Small intestine (tissue), 7 donors: Measurements from ENCODE around the gene USP19. TPM values are rescaled to one million over a fixed set of nuclear protein-coding genes. Genes with fewer than 3 reads are reported as not detected.
A peak's percentile ranks its signal among the peaks of the same experiment; 100 is the strongest.

Experiments used
- DNase-seq, 2 donors: peaks; one replicate each; pipeline versions ENCODE4 v3.0.0 to v3.0.0-alpha.2; 2013
- FAIRE-seq: peaks from 2 replicates; lab custom pipeline; 2012; peaks lifted over from hg19 to GRCh38; lab: Jason Lieb, UNC
- H3K27ac ChIP-seq, 3 donors: one replicate each; pipeline ENCODE4 v1.5.1; 2013; ENCODE audit warnings: low read length in 2 of 3, mild to moderate bottlenecking in 2 of 3, control low read depth in 1 of 3, inconsistent platforms in 1 of 3, low read depth in 1 of 3, moderate library complexity in 1 of 3
- H3K27me3 ChIP-seq, 3 donors: one replicate each; pipeline ENCODE4 v1.6.1; 2013; ENCODE audit warnings: low read length in 3 of 3, inconsistent platforms in 1 of 3; ENCODE audit not compliant: control insufficient read depth in 3 of 3, insufficient read depth in 3 of 3
- H3K36me3 ChIP-seq, 3 donors: one replicate each; pipeline ENCODE4 v1.6.1; 2013; ENCODE audit warnings: low read length in 3 of 3, inconsistent platforms in 1 of 3, low read depth in 1 of 3, mild to moderate bottlenecking in 1 of 3, moderate library complexity in 1 of 3; ENCODE audit not compliant: control insufficient read depth in 3 of 3, insufficient read depth in 2 of 3
- H3K4me1 ChIP-seq, 3 donors: one replicate each; pipeline ENCODE4 v1.6.1; 2013; ENCODE audit warnings: low read length in 2 of 3, inconsistent platforms in 1 of 3, low read depth in 1 of 3, mild to moderate bottlenecking in 1 of 3, moderate library complexity in 1 of 3; ENCODE audit not compliant: control insufficient read depth in 3 of 3, insufficient read depth in 2 of 3
- H3K4me3 ChIP-seq, 3 donors: one replicate each; pipeline ENCODE4 v1.5.1; 2013; ENCODE audit warnings: low read length in 3 of 3, control low read depth in 1 of 3, inconsistent platforms in 1 of 3, low read depth in 1 of 3, mild to moderate bottlenecking in 1 of 3, moderate library complexity in 1 of 3
- H3K9me3 ChIP-seq, 2 donors: one replicate each; pipeline ENCODE4 v1.6.1; 2013; ENCODE audit warnings: low read depth in 1 of 2, low read length in 1 of 2; ENCODE audit not compliant: control insufficient read depth in 2 of 2, insufficient read depth in 1 of 2
- WGBS, 3 donors: extraction: QIAGEN DNeasy Blood & Tissue Kit; methylation state at CpG; one replicate each; pipeline ENCODE4 v1.1.7; 2013; 5-methylcytosine and 5-hydroxymethylcytosine counted together
- polyA plus RNA-seq, 4 donors: library from polyadenylated mRNA; stranded (reverse) in 3 of 4; unstranded in 1 of 4; fragments of 200-250 nt in 3 of 4; fragments of 120-200 nt in 1 of 4; gene quantifications; one replicate each; pipeline versions ENCODE4 v1.2.1 to v1.2.3, GENCODE V29; 2013
- donor health status: healthy with polysubstance abuse.
- donor health status: control.
- donor health status: control.
- donor health status: Bipolar disorder and iron deficiency.
- donor health status: healthy.

USP19 gene
- polyA plus RNA-seq, 4 donors, result 20.1 to 39.6 (median 24.2) TPM

DNA sequence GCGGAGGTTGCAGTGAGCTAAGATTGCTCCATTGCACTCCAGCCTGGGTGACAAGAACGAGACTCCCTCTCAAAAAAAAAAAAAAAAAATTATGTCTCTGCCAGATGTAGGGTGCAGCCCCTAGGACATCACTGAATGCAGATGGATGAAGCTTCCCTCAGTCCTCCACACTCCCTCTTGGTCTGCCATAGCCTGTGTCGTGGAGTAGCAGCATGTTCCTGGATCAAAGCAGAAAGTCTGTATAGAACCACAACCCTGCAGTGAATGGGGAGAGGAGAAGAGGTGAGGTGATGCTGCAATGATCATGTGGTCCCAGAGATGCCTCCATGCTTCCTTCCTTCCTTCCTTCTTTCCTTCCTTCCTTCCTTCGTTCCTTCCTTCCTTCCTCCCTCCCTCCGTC is 27.5 kb upstream of the USP19 start:
- DNase-seq (no peak), FAIRE-seq (no peak)
- Histone ChIP-seq H3K27me3 (no peaks in the 10 kb centered on the region), H3K4me3 (no peak overlapping the region), H3K27ac (no peak overlapping the region), H3K36me3 (no peaks in the 10 kb centered on the region), H3K9me3 (no peaks in the 10 kb centered on the region), H3K4me1 (no peaks in the 10 kb centered on the region)
- 63 to 73% (median 69%) methylated on average over 5 of the region's 5 CpGs for WGBS, 3 donors

DNA sequence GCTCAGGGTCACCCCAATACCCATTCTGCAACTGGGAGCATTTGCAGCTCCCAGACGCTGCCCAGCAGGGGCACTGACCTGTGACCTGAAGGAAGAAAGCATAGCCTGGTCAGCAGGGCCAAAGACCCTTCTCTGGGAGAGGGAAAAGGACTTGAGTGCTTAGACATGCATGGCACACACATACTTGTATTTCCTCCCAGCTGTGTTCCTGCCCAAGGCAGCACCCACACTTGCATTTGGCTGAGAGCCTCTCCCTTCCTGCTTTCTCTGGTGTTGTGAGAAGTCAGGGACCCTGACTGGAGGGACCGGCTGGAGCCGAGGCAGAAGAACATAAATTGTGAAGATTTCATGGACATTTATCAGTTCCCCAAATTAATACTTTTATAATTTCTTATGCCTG is 19.5 kb upstream of the USP19 start:
- H3K27me3 ChIP-seq, result no peaks in the 10 kb centered on the region
- H3K9me3 ChIP-seq, result peaks cover 0 to 16% of the 10 kb centered on the region in 2 donors
- 67 to 80% (median 76%) methylated on average over 3 of the region's 3 CpGs for WGBS, 3 donors
- H3K4me3 ChIP-seq, result no peak overlapping the region
- H3K36me3 ChIP-seq, result no peaks in the 10 kb centered on the region
- H3K4me1 ChIP-seq, result peaks cover 0 to 5% (median 0%) of the 10 kb centered on the region in 3 donors
- no peak for DNase-seq
- H3K27ac ChIP-seq, result no peak overlapping the region
- FAIRE-seq, result no peak

DNA sequence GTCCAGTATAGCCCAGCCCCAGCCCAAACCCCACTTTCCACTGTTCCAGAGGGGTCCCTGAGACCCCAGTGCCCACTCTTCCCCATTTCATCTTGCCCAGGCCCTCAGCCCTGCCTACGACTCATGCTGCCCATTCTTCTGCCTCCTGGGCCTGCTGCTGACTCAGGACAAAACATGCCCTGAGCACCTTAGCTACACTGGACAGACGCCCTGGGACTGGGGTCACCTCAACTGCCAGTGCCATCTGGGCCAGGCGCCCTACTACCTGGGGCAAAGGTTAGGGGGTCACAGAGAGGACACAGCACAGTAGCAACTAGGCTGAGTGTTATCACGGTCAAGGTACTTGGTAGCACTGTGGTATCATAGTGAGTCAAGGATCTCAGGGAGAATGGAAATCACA is 14.9 kb upstream of the USP19 start:
- Histone ChIP-seq H3K36me3 (peaks cover 0 to 15% (median 0%) of the 10 kb centered on the region in 3 donors), H3K27ac (no peak overlapping the region), H3K4me3 (no peak overlapping the region), H3K4me1 (peaks cover 0 to 16% (median 3%) of the 10 kb centered on the region in 3 donors), H3K27me3 (no peaks in the 10 kb centered on the region), H3K9me3 (peaks cover 0 to 4% of the 10 kb centered on the region in 2 donors)
- DNase-seq, result peak in 1 of 2 donors; percentile 32
- 41 to 75% (median 61%) methylated on average over 4 of the region's 4 CpGs for whole genome bisulfite sequencing, 3 donors
- no peak for FAIRE-seq

DNA sequence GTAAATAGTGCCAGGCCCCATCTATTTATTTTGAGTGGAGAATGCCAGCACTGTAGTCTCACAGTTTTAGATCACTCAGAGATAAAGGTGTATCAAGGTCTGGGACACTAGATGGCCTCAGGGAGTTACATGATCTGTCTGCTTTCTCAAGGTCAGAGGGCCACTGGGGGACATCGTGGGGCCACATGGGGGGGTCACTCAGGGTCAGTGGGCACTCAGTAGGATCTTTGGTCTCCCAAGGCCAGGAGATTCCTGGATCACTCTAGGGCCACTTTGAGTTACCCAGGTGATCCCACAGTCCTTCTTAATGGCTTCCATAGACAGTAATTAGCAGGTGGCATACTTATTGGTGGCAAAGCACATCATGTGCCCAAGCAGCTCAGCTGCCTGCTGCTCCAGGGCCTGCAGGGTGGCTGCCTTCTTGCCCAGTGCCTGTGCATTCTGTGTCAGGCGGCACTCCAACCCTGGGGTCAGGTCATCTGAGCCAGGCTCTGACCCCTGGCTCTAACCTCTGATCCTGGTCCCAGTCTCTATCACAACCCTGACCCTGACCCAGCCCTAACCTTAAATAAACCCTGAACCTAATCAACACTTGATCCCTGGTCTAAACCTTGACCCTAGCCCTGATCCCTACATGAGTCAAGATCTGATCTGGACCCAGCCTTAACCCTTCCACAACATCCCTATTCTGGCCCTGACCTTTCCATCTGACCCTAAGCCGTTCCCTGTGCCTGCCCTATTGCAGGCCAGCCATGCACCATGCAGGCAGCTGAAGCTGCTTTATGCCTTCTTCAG is 14.0 kb upstream of the USP19 start:
- Histone ChIP-seq H3K4me3 (no peak overlapping the region), H3K36me3 (peaks cover 0 to 24% (median 0%) of the 10 kb centered on the region in 3 donors), H3K27me3 (no peaks in the 10 kb centered on the region), H3K4me1 (peaks cover 0 to 16% (median 4%) of the 10 kb centered on the region in 3 donors), H3K27ac (no peak overlapping the region), H3K9me3 (peaks cover 0 to under 1% of the 10 kb centered on the region in 2 donors)
- DNase-seq (no peak), FAIRE-seq (no peak)
- 55 to 65% (median 56%) methylated on average over 3 of the region's 3 CpGs for WGBS, 3 donors

DNA sequence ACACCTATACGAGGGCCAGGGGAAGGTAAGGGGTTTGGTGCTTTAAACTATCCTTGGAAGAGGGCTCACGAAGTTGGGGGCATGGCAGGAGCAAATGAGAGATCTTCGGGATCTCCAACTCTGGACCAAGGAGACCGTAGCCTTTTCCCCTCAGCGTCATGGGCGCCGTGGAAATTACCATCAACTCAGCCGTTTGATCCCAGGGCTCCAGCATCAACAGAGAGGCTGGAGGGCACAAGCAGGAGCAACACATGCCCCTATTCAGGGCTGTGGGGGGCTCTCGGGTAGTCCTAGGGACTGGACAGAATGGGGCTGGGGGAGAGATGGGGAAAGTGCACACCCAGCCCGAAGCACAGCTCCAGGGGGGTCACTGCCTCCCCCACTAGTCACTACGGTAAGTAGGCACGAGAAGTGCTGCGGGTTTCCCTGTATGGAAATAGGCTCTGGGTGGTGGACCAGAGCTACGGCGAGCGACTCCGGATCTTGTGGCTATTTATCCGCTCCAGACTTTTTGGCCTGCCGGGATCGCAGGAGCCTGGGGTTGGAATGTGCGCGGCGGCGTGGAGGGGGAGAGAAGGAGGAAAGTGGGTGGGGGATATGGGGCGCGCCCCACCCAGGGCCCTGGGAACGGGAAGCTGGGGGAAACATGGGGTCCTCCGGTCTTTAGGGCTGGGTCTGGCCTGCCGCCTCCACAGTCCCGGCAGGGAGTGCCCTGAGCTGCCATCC is 12.8 kb upstream of the USP19 start:
- FAIRE-seq (no peak), DNase-seq (peak; percentile 86 to 94)
- Histone ChIP-seq H3K27ac (peak overlapping the region; percentile 8 to 77 (median 51)), H3K27me3 (no peaks in the 10 kb centered on the region), H3K4me1 (peaks cover 0 to 16% (median 4%) of the 10 kb centered on the region in 3 donors), H3K9me3 (no peaks in the 10 kb centered on the region), H3K4me3 (peak overlapping the region in 2 of 3 donors; percentile 54 to 56), H3K36me3 (peaks cover 0 to 37% (median 0%) of the 10 kb centered on the region in 3 donors)
- 2 to 9% (median 4%) methylated on average over 29 to 30 of the region's 30 CpGs for WGBS, 3 donors

DNA sequence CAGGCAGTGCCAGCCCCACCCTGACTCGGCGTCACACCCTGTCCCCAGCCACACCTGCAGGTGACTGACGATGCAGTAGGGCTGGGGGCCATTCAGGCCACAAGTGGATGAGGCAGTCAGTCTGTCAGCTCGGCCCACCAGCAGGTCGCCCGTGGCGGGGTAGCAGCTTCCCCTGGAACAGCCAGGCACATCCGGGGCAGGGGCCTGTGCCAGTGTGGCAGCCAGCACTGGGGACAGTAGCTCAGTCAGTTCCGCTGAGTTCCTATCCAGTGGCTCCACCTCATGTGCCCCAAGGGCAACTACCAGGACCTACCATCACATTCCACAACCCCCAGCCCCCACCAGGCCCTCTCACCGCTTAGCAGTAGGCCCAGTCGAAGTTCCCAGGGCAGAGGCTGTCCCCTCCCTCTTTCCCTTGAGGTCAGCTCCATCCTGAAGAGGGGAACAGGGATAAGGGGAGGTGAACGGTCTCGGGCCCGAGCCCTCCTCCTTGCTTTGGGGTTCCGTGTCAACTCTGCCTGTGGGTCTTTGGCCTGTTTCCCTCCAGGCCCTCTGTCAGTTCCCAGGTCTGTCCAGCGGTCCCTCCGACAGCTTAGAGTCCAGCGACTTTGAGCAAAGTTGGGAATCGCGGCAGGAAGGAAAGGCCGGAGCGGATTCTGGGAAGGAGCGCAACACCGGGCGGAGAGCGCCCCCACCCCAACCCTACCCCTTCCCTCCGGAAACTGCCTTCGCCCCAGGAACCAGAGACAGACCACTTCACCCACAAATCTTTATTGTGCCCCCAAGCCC is 12.0 kb upstream of the USP19 start, which contains the start of gene LAMB2:
Gene LAMB2, minus strand, starts transcription at position 614 of the 789 bp plus-strand sequence. Its CDS starts 183 bp downstream, at position 431.
- 14 to 27% (median 16%) methylated on average over 28 of the region's 28 CpGs for WGBS, 3 donors
- H3K27ac ChIP-seq, result peak within 1 kb of the TSS; percentile 38 to 92 (median 51)
- H3K9me3 ChIP-seq, result no peaks in the 10 kb centered on the region
- peaks cover 0 to 16% (median 4%) of the 10 kb centered on the region in 3 donors for H3K4me1 ChIP-seq
- no peak for FAIRE-seq
- H3K4me3 ChIP-seq, result peak within 1 kb of the TSS; percentile 43 to 56 (median 54)
- peaks cover 0 to 42% (median 0%) of the 10 kb centered on the region in 3 donors for H3K36me3 ChIP-seq
- no peaks in the 10 kb centered on the region for H3K27me3 ChIP-seq
- DNase-seq, result peak; percentile 80 to 88

DNA sequence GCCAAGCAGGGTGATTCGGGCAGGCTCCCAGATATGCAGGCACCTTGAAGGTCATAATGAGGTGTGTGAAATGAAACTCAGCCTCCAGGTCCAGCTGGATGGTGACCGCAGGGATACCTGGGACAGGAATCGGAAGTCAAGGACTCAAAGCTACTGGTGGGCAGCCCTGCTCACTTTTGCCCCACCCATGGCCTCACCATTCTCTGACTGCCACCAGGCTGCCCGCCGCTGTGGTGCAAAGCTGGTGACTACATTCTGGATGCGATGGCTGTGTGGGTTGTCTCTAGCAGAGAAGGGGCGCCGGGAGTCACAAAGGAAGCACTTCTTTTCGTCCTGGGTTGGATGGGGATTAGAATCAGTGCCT is 11.4 kb upstream of the USP19 start:
- FAIRE-seq (no peak), DNase-seq (no peak)
- Histone ChIP-seq H3K27me3 (no peaks in the 10 kb centered on the region), H3K9me3 (no peaks in the 10 kb centered on the region), H3K27ac (peak overlapping the region in 2 of 3 donors; percentile 51 to 92), H3K4me1 (peaks cover 0 to 16% (median 4%) of the 10 kb centered on the region in 3 donors), H3K36me3 (peaks cover 0 to 42% (median 0%) of the 10 kb centered on the region in 3 donors), H3K4me3 (peak overlapping the region in 2 of 3 donors; percentile 54 to 56)
- WGBS, 3 donors, result 56 to 62% (median 58%) methylated on average over 9 of the region's 9 CpGs
